ENCODE measurements around the gene GPX4.

Gene GPX4

GRCh38 chr19:1063030-1063908, 40.5 kb upstream of the GPX4 start:
- no peaks in the 10 kb centered on the region for H3K36me3 ChIP-seq (ENCODE audit: insufficient read depth, low read length)
- H3K9me3 ChIP-seq (ENCODE audit: insufficient read depth, low read depth, low read length): peaks cover 6% of the 10 kb centered on the region; the same call in 1 of the 2 replicates
- TF ChIP-seq EZH2phosphoT487 (IDR thresholded peaks at IDR 0.05; ENCODE audit: borderline replicate concordance) (no peak), CTCF (conservative IDR thresholded peaks at IDR 0.05; ENCODE audit: low read length) (no peak)
- H3K4me1 ChIP-seq (ENCODE audit: insufficient read depth, low read length, poor library complexity, severe bottlenecking): peaks cover 12% of the 10 kb centered on the region
- no peaks in the 10 kb centered on the region for H3K27me3 ChIP-seq (ENCODE audit: insufficient read depth, low read length, poor library complexity, severe bottlenecking)
- H4K20me1 ChIP-seq (ENCODE audit: insufficient read depth, low read length, poor library complexity, severe bottlenecking): no peaks in the 10 kb centered on the region
- H3K79me2 ChIP-seq (ENCODE audit: insufficient read depth, low read length): peaks cover 9% of the 10 kb centered on the region; the same call in 1 of the 2 replicates
- H3K9me2 ChIP-seq (replicated peaks; ENCODE audit: low read depth, low read length): no peaks in the 10 kb centered on the region
- H3F3A ChIP-seq (ENCODE audit: low read depth): no peaks in the 10 kb centered on the region
- H3K9ac ChIP-seq (ENCODE audit: low read depth, low read length, poor library complexity, severe bottlenecking): no peak overlapping the region
- no peak overlapping the region for H2AFZ ChIP-seq (ENCODE audit: low read length)
- no peak overlapping the region for H3K4me2 ChIP-seq (ENCODE audit: low read depth, low read length, poor library complexity, severe bottlenecking)
- no peak overlapping the region for H3K4me3 ChIP-seq (ENCODE audit: low read length, poor library complexity, severe bottlenecking)

GRCh38 chr19:1063909-1064660, 39.7 kb upstream of the GPX4 start:
- no peak overlapping the region for H2AFZ ChIP-seq (ENCODE audit: low read length)
- H3F3A ChIP-seq (ENCODE audit: low read depth): no peaks in the 10 kb centered on the region
- H3K36me3 ChIP-seq (ENCODE audit: insufficient read depth, low read length): no peaks in the 10 kb centered on the region
- peaks cover 18% of the 10 kb centered on the region for H3K4me1 ChIP-seq (ENCODE audit: insufficient read depth, low read length, poor library complexity, severe bottlenecking)
- TF ChIP-seq CTCF (conservative IDR thresholded peaks at IDR 0.05; ENCODE audit: low read length) (no peak), EZH2phosphoT487 (IDR thresholded peaks at IDR 0.05; ENCODE audit: borderline replicate concordance) (no peak)
- H3K27me3 ChIP-seq (ENCODE audit: insufficient read depth, low read length, poor library complexity, severe bottlenecking): no peaks in the 10 kb centered on the region
- H3K4me2 ChIP-seq (ENCODE audit: low read depth, low read length, poor library complexity, severe bottlenecking): peak overlapping the region; percentile 57
- H3K79me2 ChIP-seq (ENCODE audit: insufficient read depth, low read length): peaks cover 17% of the 10 kb centered on the region; the same call in 1 of the 2 replicates
- no peak overlapping the region for H3K4me3 ChIP-seq (ENCODE audit: low read length, poor library complexity, severe bottlenecking)
- H3K9me2 ChIP-seq (replicated peaks; ENCODE audit: low read depth, low read length): no peaks in the 10 kb centered on the region
- no peak overlapping the region for H3K9ac ChIP-seq (ENCODE audit: low read depth, low read length, poor library complexity, severe bottlenecking)
- peaks cover 3% of the 10 kb centered on the region for H4K20me1 ChIP-seq (ENCODE audit: insufficient read depth, low read length, poor library complexity, severe bottlenecking)
- no peaks in the 10 kb centered on the region for H3K9me3 ChIP-seq (ENCODE audit: insufficient read depth, low read depth, low read length)

GRCh38 chr19:1064661-1065605, 38.9 kb upstream of the GPX4 start:
- no peaks in the 10 kb centered on the region for H3K9me2 ChIP-seq (replicated peaks; ENCODE audit: low read depth, low read length)
- peaks cover 23% of the 10 kb centered on the region for H3K4me1 ChIP-seq (ENCODE audit: insufficient read depth, low read length, poor library complexity, severe bottlenecking)
- no peaks in the 10 kb centered on the region for H3K27me3 ChIP-seq (ENCODE audit: insufficient read depth, low read length, poor library complexity, severe bottlenecking)
- no peaks in the 10 kb centered on the region for H3K9me3 ChIP-seq (ENCODE audit: insufficient read depth, low read depth, low read length)
- TF ChIP-seq CTCF (conservative IDR thresholded peaks at IDR 0.05; ENCODE audit: low read length) (peak; percentile 64), EZH2phosphoT487 (IDR thresholded peaks at IDR 0.05; ENCODE audit: borderline replicate concordance) (no peak)
- peak overlapping the region; percentile 57 for H3K4me2 ChIP-seq (ENCODE audit: low read depth, low read length, poor library complexity, severe bottlenecking)
- H3F3A ChIP-seq (ENCODE audit: low read depth): no peaks in the 10 kb centered on the region
- H3K36me3 ChIP-seq (ENCODE audit: insufficient read depth, low read length): no peaks in the 10 kb centered on the region
- H3K4me3 ChIP-seq (ENCODE audit: low read length, poor library complexity, severe bottlenecking): peak overlapping the region; percentile 40
- H3K79me2 ChIP-seq (ENCODE audit: insufficient read depth, low read length): peaks cover 25% of the 10 kb centered on the region; the same call in 1 of the 2 replicates
- peaks cover 3% of the 10 kb centered on the region for H4K20me1 ChIP-seq (ENCODE audit: insufficient read depth, low read length, poor library complexity, severe bottlenecking)
- H3K9ac ChIP-seq (ENCODE audit: low read depth, low read length, poor library complexity, severe bottlenecking): no peak overlapping the region
- H2AFZ ChIP-seq (ENCODE audit: low read length): peak overlapping the region; percentile 68
